K562 (cell line): ENCODE data around the gene GPR78. TPM values are rescaled to one million over a fixed set of nuclear protein-coding genes. Genes with fewer than 3 reads are reported as not detected.

Source experiments
- DEAF1 ChIP-seq: fragments of 450-650 bp; formaldehyde crosslinking; IDR thresholded peaks from 2 replicates; pipeline ENCODE4 v1.4.0; 2020; ENCODE audit warnings: mild to moderate bottlenecking, moderate library complexity
- KLF13 ChIP-seq: fragments of 450-650 bp; IDR thresholded peaks from 2 replicates; pipeline ENCODE4 v1.6.1; 2016; ENCODE audit warnings: missing genetic modification characterization, low read depth, mild to moderate bottlenecking, missing compliant biosample characterization, moderate library complexity, borderline replicate concordance
- RAD21 ChIP-seq, 2 experiments: fragments of 250-450 bp in 1 of 2; fragments of 450-650 bp in 1 of 2; sonication (Bioruptor Pico) in 1 of 2; formaldehyde crosslinking in 1 of 2; IDR thresholded peaks in 1 of 2; conservative IDR thresholded peaks in 1 of 2; 2 replicates each; pipeline versions ENCODE4 v1.4.0 to v1.8.0; 2020 to 2022; ENCODE audit warnings: mild to moderate bottlenecking in 2 of 2, moderate library complexity in 1 of 2
- RB1 ChIP-seq: fragments of 450-650 bp; IDR thresholded peaks from 2 replicates; pipeline ENCODE4 v1.6.1; 2017; ENCODE audit warnings: low read depth, mild to moderate bottlenecking
- SMC3 ChIP-seq: conservative IDR thresholded peaks from 2 replicates; pipeline ENCODE4 v1.6.1; 2011; ENCODE audit warnings: low read depth, low read length, improper control_type of control experiment; ENCODE audit not compliant: insufficient read depth
- ZBTB7A ChIP-seq: IDR thresholded peaks from 2 replicates; pipeline ENCODE4 v1.6.1; 2011; ENCODE audit warnings: low read depth, mild to moderate bottlenecking, low read length, moderate library complexity, borderline replicate concordance; ENCODE audit not compliant: control insufficient read depth
- polyA plus RNA-seq, 8 experiments: library from polyadenylated mRNA; depleted of rRNA in 4 of 8; stranded (reverse) in 5 of 8; unstranded in 3 of 8; fragments of >200 nt; fragmentation: Nextera tagmentation in 2 of 8; fragmentation: Illumina TruSeq in 1 of 8; extraction: Ambion mirVana in 2 of 8; extraction: Trizol in 1 of 8; gene quantifications; 2 replicates each; pipeline versions ENCODE4 v1.2.1 to v1.2.3, GENCODE V29; 2011 to 2014; ENCODE audit warnings: inconsistent platforms in 1 of 8, missing spikeins in 1 of 8
- total RNA-seq, 7 experiments: library from RNA; depleted of rRNA in 6 of 7; stranded (reverse); fragments of >200 nt in 6 of 7; fragmentation: Illumina TruSeq in 2 of 7; extraction: Trizol in 2 of 7; gene quantifications; 2 replicates each; pipeline versions ENCODE4 v1.2.1 to v1.2.3, GENCODE V29; 2011 to 2021; ENCODE audit warnings: low replicate concordance in 1 of 7

The GPR78 gene
- total and polyA plus RNA-seq, 9 of the 15 experiments (the other 6 are each of a cell fraction or from before 2014, with no cell fraction given) = 0.04 to 0.13 (median 0.07) TPM; not detected in 4

GRCh38 chr4:8607603-8608481 lies 27.6 kb downstream of the GPR78 start (continued):
- TF ChIP-seq RB1 = 0 out of 2 replicates have a peak, but pooled peaks have one; percentile 26
- TF ChIP-seq ZBTB7A = peak; percentile 79; the same call in 1 of the 2 replicates
- TF ChIP-seq SMC3 = peak; percentile 66; the same call in 1 of the 2 replicates
- TF ChIP-seq DEAF1 (CRISPR knock-in tag) = 0 out of 2 replicates have a peak, but pooled peaks have one; percentile 22
- TF ChIP-seq RAD21 (CRISPR knock-in tag; conservative IDR thresholded peaks at IDR 0.05 in 1 of 2, IDR thresholded peaks at IDR 0.05 in 1 of 2) = peak; percentile 38 to 74
- TF ChIP-seq KLF13 (tag) = no peak
- TF ChIP-seq, all 486 proteins: peak for 10
